Heart left ventricle (tissue), 16 donors: ENCODE data around the gene POMP. TPM values are rescaled to one million over a fixed set of nuclear protein-coding genes. Genes with fewer than 3 reads are reported as not detected.

ENCODE experiments used
- ATAC-seq, 4 donors: fragments of 200-7000 bp; cut with Tn5 transposase; one replicate each; pipeline ENCODE4 v1.9.1; 2020 to 2022; ENCODE audit warnings: moderate library complexity in 4 of 4, mild to moderate bottlenecking in 3 of 4, moderate number of reproducible peaks in 1 of 4
- DNase-seq, 5 donors: peaks; one replicate each; pipeline ENCODE4 v3.0.0-alpha.2; 2020
- H3K27ac ChIP-seq, 12 donors: fragments of 200-600 bp; sonication (generic) in 4 of 12; one replicate each; pipeline versions ENCODE4 v1.5.0 to v1.8.0; 2016 to 2022; ENCODE audit warnings: mild to moderate bottlenecking in 2 of 12
- H3K27me3 ChIP-seq, 9 donors: fragments of 200-600 bp; sonication (generic) in 2 of 9; one replicate each; pipeline versions ENCODE4 v1.5.1 to v1.8.0; 2016 to 2022; ENCODE audit warnings: mild to moderate bottlenecking in 3 of 9
- H3K36me3 ChIP-seq, 9 donors: fragments of 200-600 bp; sonication (generic) in 2 of 9; one replicate each; pipeline versions ENCODE4 v1.5.0 to v1.8.0; 2018 to 2022; ENCODE audit warnings: mild to moderate bottlenecking in 2 of 9
- H3K4me1 ChIP-seq, 12 donors: fragments of 200-600 bp; sonication (generic) in 4 of 12; one replicate each; pipeline versions ENCODE4 v1.5.0 to v1.8.0; 2016 to 2022; ENCODE audit warnings: mild to moderate bottlenecking in 3 of 12
- H3K4me3 ChIP-seq, 12 donors: fragments of 200-600 bp; sonication (generic) in 4 of 12; one replicate each; pipeline versions ENCODE4 v1.5.0 to v1.8.0; 2017 to 2022; ENCODE audit warnings: mild to moderate bottlenecking in 9 of 12, moderate library complexity in 4 of 12
- H3K9me3 ChIP-seq, 12 donors: fragments of 200-600 bp; sonication (generic) in 4 of 12; one replicate each; pipeline versions ENCODE4 v1.5.0 to v1.8.0; 2016 to 2022; ENCODE audit warnings: mild to moderate bottlenecking in 1 of 12
- CTCF ChIP-seq, 12 donors: fragments of 200-600 bp; sonication (generic) in 4 of 12; IDR thresholded peaks; one replicate each; pipeline versions ENCODE4 v1.5.0 to v1.8.0; 2018 to 2022; ENCODE audit warnings: antibody characterized with exemption in 12 of 12, mild to moderate bottlenecking in 5 of 12
- POLR2A ChIP-seq, 2 donors: fragments of 450-650 bp; IDR thresholded peaks; one replicate each; pipeline ENCODE4 v1.6.1; 2017; ENCODE audit warnings: antibody characterized with exemption in 2 of 2, mild to moderate bottlenecking in 2 of 2, moderate library complexity in 2 of 2
- WGBS, 4 donors: extraction: QIAGEN DNeasy Blood & Tissue Kit in 2 of 4; methylation state at CpG; one replicate each; pipeline versions ENCODE4 v1.1.5 to v1.1.7; 2013 to 2018; 5-methylcytosine and 5-hydroxymethylcytosine counted together
- intact Hi-C, 10 donors: fragments of 100-400 bp; cut with DNase I; formaldehyde crosslinking; loops; one replicate each; pipeline versions ENCODE4 v1.11.1 to v1.14.2; 2022
- polyA plus RNA-seq, 2 donors: library from polyadenylated mRNA; stranded (reverse); fragments of 200-250 nt; gene quantifications; one replicate each; pipeline ENCODE4 v1.2.3, GENCODE V29; 2013
- total RNA-seq, 9 donors: library from RNA; depleted of rRNA in 2 of 9; stranded (reverse); fragments of >200 nt in 2 of 9; fragmentation: NEBNext Ultra II Directional in 3 of 9; extraction: Animal tissue kit (Norgen Biotek cat#: 25700) in 3 of 9; gene quantifications; one replicate each; pipeline versions ENCODE4 v1.1.0 to v1.2.4, GENCODE V29; 2016 to 2023
- donor health status: ischemic (EF 13 %, LVEDD 7.1; RV severe dilation, severe dysfunction).
- donor health status: healthy with polysubstance abuse.
- donor health status: DM: no; HTN: yes; CAD: no.
- donor health status: DM: no; HTN: no; CAD: no.
- donor health status: ischemic (EF 25% LVEDD 6.9; RV normal size, moderate dysfunction).
- donor health status: ischemic (EF 25% LVEDD 5.7; RV mildly dilated, moderate dysfunction).
- donor health status: healthy.
- donor health status: DM: yes; HTN: yes; CAD: no.
- donor health status: ischemic (EF 35%, LVEDD 5.7; RV mildly dilated, moderate dysfunction).
- donor health status: nonischemic (EF 11% LVEDD 7.7; RV severe dilation, severe dysfunction).
- donor health status: DM: yes; HTN: yes; CAD: no.
- donor health status: PGD.
- donor health status: ischemic (EF 29% LVEDD 5.4; RV normal size, mild dysfunction).
- donor health status: nonischemic (EF 23%, LVEDD 6.1; RV moderate dilation, normal function).

Gene POMP
- total and polyA plus RNA-seq, 11 donors = 87.8 to 149 (median 102) TPM

- ATAC-seq (no peak), DNase-seq (no peak)
- H3K4me3 ChIP-seq = no peak overlapping the region
- intact Hi-C loops = no loop called here
- peaks cover 0 to 16% (median 0%) of the 10 kb centered on the region in 12 donors for H3K4me1 ChIP-seq
- TF ChIP-seq POLR2A (IDR thresholded peaks at IDR 0.05) (no peak), CTCF (IDR thresholded peaks at IDR 0.05) (no peak)
- H3K27me3 ChIP-seq = no peaks in the 10 kb centered on the region
- WGBS, 4 donors = 75 to 80% (median 78%) methylated on average over 6 of the region's 6 CpGs
- no peaks in the 10 kb centered on the region for H3K9me3 ChIP-seq
- H3K36me3 ChIP-seq = no peaks in the 10 kb centered on the region
- H3K27ac ChIP-seq = peak overlapping the region in 1 of 12 donors; percentile 57
These were observed 47.9 kb upstream of the POMP start for GRCh38 chr13:28610996-28611395.

GRCh38 chr13:28611654-28612131 is 47.2 kb upstream of the POMP start:
- H3K4me3 ChIP-seq = no peak overlapping the region
- ATAC-seq = peak in 3 of 4 donors; percentile 37 to 61 (median 46)
- intact Hi-C loops = no loop called here
- H3K4me1 ChIP-seq = peaks cover 0 to 16% (median 0%) of the 10 kb centered on the region in 12 donors
- peak overlapping the region in 1 of 12 donors; percentile 57 for H3K27ac ChIP-seq
- H3K9me3 ChIP-seq = no peaks in the 10 kb centered on the region
- DNase-seq = no peak
- no peaks in the 10 kb centered on the region for H3K27me3 ChIP-seq
- H3K36me3 ChIP-seq = no peaks in the 10 kb centered on the region
- TF ChIP-seq POLR2A (IDR thresholded peaks at IDR 0.05) = no peak
- no peak for TF ChIP-seq CTCF (IDR thresholded peaks at IDR 0.05)
- 45 to 54% (median 52%) methylated on average over 7 of the region's 7 CpGs for WGBS, 4 donors

DNA sequence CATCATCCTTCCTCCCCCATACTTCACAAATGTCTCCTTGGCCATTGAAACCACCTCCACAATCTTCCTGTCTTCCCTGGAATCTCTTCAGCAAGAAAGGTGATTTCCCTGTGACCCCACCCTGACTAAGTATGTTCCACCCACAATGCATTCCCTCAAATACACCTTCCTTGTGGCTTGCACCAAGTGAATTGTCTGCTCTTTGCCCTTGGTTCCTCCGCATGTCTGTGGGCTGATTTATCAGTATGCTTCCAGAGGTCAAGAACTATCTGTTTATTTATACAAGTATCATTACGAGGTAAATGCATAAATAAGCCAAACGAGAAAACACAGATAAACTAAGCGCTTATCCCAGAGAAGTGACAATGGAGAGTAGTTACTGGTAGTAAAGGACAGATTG is 45.4 kb upstream of the POMP start:
- no peaks in the 10 kb centered on the region for H3K9me3 ChIP-seq
- WGBS, 4 donors = 81 to 88% (median 87%) methylated on average over 4 of the region's 4 CpGs
- intact Hi-C loops = no loop called here
- peaks cover 0 to 23% (median 0%) of the 10 kb centered on the region in 12 donors for H3K4me1 ChIP-seq
- no peak overlapping the region for H3K4me3 ChIP-seq
- no peaks in the 10 kb centered on the region for H3K27me3 ChIP-seq
- no peak for ATAC-seq
- TF ChIP-seq CTCF (IDR thresholded peaks at IDR 0.05) = no peak
- TF ChIP-seq POLR2A (IDR thresholded peaks at IDR 0.05) = no peak
- H3K27ac ChIP-seq = no peak overlapping the region
- no peaks in the 10 kb centered on the region for H3K36me3 ChIP-seq
- DNase-seq = no peak

GRCh38 chr13:28615916-28616446 is 42.9 kb upstream of the POMP start:
- Histone ChIP-seq H3K4me1 (peaks cover 0 to 22% (median 0%) of the 10 kb centered on the region in 12 donors), H3K9me3 (no peaks in the 10 kb centered on the region), H3K4me3 (no peak overlapping the region), H3K36me3 (no peaks in the 10 kb centered on the region), H3K27ac (no peak overlapping the region), H3K27me3 (no peaks in the 10 kb centered on the region)
- DNase-seq = no peak
- TF ChIP-seq POLR2A (IDR thresholded peaks at IDR 0.05) = no peak
- TF ChIP-seq CTCF (IDR thresholded peaks at IDR 0.05) = no peak
- 90 to 100% (median 94%) methylated on average over 2 of the region's 2 CpGs for WGBS, 4 donors
- intact Hi-C loops = no loop called here
- ATAC-seq = no peak
